ENCODE measurements around the gene PYGB.

- TF ChIP-seq POLR2A (IDR thresholded peaks at IDR 0.05) (no peak), CTCF (IDR thresholded peaks at IDR 0.05) (no peak)
Measured at GRCh38 chr20:25279403-25279802, 31.5 kb downstream of the PYGB start.

Measured in thyroid gland (tissue), 4 donors.